ENCODE measurements around the gene TPRG1. TPM values are rescaled to one million over a fixed set of nuclear protein-coding genes. Genes with fewer than 3 reads are reported as not detected.

The TPRG1 gene
- total RNA-seq, 1 donor from 2014 or later = 0.53 TPM

DNA sequence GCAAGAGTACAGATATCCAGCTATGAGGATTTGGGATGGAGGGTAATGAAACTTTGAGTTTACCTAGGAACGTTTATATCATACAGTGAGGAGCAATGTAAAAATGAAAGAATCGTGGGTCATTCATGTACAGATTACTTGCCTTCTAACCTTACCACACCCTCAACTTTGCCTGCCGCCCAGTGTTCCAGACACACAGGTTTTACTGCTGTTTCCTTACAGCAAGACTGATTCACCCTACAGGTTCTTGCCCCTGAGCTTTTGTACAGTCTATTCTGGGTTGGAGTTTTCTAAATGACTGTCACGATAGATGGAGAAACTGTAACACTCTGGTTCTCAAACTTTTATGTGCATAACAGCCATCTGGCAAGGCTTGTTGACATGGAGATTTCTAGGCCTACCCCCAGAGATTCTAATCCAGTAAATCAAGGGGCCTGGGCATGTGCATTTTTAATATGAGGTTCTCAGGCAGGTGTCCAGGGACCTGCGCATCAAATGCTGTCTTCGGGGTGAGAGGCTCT lies 6.6 kb upstream of the TPRG1 start:
- DNase-seq (ENCODE audit: extremely low read depth, low read depth, low spot score) = no peak

DNA sequence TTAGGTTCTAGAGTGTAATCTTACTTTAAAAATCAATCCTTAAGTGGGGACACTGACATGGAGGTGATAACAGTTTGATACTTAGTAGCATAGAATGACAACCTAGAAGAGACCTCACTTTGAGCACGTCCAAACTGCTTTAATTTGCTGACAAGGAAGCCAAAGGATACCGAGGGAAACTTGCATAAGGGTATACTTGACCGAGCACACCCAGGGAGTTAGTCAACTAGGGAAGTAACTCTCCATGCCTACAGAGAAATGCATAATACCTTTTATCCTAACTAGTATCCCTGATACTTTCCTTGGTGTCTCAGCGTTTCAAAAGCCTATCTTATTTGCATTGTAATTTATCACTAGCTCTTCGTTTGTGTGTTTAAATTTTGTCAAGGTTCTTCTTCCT lies 5.5 kb upstream of the TPRG1 start:
- no peak for DNase-seq (ENCODE audit: extremely low read depth, low read depth, low spot score)

DNA sequence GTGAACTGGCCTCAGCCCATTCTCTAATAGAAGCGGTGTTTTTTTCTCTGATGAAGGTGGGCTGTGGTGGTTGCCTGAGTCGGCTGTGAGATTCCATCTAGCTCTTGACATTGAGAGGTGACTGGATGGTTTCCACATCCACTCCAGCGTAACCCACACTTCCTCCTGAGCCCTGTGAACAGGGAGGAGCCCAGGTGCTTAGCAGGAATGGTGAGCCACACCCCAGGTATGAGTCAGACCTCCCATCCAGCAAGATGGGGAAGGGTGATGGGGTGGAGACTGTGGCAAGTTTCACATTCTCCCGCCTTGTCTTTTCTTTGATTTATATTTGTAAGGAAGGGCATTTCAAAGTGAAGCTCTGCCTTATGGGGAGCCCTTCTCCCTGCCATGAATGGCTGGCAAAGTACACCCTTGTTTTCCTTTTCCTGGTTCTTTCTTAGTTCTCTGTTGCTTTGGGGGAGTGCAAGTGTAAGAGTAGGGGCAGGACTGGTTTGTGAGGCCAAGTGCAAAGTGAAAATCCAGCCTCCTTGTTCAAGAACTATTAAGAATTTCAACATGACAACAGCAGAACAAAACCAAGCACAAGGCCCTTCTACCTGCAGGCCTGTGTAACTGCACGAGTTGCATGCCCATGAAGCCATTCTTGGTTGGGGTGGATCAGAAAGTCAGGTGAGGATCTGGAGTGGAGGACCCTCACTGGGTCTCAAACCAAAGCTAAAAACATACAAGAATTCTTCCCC lies 4.6 kb upstream of the TPRG1 start:
- no peak for DNase-seq (ENCODE audit: extremely low read depth, low read depth, low spot score)

DNA sequence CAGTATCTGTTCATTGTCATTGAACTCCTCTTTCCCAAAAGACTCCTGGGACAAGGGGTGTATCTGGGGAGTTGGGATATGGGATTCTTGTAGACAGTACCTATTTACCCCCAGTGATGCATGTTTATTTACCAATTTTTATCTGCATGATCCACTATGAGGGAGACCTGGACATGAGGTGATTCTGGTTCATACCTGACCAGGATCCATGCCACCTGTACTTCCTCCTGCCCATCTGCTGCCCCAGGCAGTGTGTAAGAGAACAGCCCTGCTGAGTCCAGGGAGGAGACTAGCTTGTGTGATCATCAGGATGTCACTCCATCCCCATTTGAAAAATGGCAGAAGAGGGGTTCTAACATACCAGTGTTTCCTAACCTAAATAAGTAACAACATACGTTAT lies 3.1 kb upstream of the TPRG1 start:
- DNase-seq (ENCODE audit: extremely low read depth, low read depth, low spot score) = no peak

DNA sequence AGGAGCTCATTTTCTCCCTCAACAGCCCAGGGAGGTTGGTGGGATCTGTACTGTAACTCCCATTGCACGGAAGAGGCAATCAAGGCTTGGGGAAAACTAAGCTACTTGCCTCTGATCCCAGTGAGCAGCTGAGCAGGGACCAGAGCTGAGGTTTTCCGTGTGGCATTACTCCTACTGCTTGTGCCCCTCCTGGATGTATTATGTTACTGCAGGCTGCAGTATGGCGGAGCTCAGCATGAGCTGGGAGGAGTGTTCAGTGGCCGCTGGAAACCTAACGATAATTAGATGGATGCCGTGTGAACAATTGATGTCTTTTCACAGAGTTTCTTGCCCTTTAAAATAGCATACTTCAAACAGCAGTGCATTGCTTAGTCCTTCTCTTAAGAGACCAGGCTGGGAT lies 2.0 kb upstream of the TPRG1 start:
- DNase-seq (ENCODE audit: extremely low read depth, low read depth, low spot score) = no peak

DNA sequence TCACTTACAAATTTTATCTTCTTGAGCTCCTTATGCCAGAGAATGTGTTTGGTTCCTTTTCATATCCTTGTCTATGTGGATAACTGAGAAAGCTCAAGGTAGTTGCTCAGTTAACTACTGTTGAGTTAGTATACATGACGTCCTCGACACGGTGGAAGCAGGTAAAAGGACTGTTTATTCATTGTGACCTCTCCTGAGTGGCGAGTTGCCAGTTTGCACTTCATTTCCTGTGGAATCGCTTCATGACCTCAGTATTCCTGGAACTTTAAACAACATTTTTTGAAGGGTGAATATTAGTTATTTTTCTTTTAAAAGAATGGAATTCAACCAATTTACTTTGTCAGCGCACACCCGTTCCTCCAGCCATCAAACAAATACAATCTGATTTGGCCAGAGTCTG lies 1.2 kb upstream of the TPRG1 start:
- DNase-seq (ENCODE audit: extremely low read depth, low read depth, low spot score) = no peak

DNA sequence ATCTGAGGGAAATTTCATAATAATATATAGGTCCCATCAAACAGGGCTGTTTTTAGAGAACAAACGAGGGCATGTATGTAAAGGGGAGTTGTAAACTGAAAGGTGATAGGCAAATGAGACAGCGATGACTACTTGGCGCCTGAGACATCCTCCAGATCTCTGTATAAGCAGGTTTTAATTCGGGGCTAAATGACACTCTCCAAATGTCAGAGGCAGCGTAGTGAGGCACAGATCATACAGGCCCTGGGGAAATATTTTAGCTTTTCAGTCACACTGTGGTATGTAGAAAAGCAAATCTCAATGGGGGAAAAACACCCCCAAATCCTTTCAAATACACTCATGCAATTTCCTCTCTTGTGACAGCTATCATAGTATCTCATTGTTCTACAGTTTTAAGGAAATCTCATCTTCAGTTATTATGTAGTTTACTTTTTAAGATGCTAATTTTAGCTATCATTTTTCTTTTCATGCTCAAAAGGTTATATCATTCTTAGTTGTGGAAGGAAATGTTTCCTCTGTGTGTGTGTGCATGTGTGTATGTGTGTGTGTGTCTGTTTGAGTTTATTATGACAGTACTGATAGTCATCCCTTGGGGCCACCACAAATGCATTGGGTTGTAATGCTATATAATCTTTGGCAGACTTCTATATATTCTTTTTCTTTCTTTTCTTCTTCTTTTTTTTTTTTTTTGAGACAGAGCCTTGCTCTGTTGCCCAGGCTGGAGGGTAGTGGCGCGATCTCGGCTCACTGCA lies 1.1 kb downstream of the TPRG1 start:
- no peak for DNase-seq (ENCODE audit: extremely low read depth, low read depth, low spot score)

DNA sequence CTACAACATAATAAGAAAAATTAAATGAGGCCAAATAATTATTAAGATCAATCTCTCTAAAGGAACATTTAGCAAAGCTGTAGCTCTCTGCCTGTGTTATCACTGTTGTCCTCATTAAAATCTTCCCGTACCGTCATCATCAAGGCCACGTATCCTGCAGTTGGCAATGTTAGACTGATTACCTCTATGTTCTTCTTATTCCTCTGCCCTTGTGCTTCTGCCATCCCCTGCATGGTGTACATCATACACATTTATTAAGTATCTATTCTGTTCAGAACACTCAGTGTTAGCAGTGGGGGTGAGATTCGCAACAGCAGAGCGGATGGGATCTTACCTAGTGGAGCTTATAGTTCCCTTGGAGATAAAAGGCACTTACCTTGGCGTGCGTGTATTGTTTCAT lies 12.8 kb downstream of the TPRG1 start:
- no peak for DNase-seq (ENCODE audit: extremely low read depth, low read depth, low spot score)

DNA sequence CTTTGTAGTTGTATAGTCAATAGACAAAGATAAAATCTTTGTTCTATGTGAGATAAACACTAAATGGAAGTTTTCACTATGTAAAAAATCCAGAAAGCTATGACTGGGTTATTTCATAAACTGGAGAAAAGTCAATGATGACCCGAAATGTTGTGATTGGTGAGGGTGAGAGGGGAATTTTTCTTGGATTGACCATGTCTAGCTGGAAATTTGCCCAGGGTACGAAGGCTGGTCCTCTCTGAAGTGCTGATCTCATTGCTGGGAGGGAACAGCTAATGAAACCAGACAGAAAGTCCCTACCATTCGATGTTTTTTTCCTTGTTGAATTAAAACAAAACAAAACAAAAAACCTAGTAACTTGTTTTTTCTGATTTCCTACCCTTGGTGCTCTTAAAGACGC lies 14.3 kb downstream of the TPRG1 start:
- no peak for DNase-seq (ENCODE audit: extremely low read depth, low read depth, low spot score)

DNA sequence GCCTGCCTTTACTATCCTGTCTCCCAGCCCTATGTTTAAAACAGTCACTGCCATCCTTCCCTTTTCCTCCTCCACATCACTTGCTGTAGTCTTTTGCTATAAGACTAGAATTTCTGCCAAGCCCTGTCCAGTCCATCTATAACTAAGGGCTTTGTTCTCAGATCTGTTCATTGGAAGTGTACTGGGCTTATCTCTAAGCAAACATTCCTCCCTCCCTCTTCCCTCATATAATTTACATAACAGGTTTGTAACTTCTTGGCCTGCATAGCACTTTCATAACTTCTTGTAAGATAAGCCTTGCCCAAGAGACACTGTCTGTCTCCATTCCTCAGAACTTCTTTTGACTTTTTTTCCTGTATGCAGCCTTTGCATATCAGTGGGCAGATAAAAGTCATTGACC lies 16.7 kb downstream of the TPRG1 start:
- DNase-seq (ENCODE audit: extremely low read depth, low read depth, low spot score) = no peak

DNA sequence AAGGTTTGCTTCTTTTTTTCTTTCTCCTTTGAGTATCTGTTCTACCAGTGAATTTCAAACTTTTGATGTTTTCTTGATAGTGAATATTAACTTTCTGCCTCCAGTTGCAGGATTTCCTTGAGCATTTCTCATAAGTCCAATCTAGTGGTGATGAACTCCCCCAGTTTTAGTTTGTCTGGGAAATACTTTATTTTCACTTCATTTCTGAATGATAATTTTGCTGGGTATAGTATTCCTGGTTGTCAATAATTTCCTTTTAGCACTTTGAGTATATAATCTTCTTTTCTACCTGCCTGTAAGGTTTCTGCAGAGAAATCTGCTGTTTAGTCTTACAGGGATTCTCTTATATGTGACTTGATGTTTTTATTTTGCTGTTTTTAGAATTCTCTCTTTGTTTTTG lies 21.0 kb downstream of the TPRG1 start:
- DNase-seq (ENCODE audit: extremely low read depth, low read depth, low spot score) = no peak

DNA sequence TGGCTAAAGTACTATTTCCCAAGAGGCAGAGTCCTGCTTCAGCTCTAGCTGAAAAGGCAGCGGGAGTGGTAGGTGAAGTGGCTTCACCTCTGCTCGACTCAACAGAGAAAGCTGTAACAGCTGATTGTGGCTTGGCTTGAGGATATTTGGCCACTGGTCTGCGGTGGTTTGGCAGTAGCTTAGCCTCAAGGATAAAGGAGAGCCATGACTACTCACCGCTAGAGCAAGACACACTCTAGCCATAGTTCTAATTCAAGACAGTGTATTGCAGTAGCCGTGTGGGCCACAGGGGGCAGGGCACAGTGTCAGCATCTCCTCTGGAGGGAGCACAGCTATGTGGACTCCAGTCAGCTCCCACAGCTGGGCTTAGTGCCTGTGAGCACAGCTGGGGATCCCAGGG lies 23.5 kb downstream of the TPRG1 start:
- no peak for DNase-seq (ENCODE audit: extremely low read depth, low read depth, low spot score)

DNA sequence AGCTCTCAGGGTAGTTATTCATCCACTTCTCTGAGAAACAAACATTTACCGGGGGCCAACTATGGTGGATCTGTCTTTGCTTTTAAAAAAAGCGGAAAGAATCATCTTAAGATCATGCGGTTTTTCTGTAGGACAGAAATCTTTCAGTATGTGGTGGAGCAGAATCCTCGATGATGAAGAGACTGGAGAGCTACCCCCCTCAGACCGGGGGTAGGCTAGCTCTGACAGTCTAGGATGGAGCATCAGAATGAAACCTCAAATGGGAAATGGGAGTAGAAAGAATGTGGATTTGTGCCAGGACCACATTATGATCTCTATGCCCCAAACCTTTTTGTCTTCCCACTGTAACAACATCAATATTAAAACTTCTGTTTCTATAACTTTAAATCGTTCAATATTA lies 30.3 kb downstream of the TPRG1 start:
- DNase-seq (ENCODE audit: extremely low read depth, low read depth, low spot score) = no peak

DNA sequence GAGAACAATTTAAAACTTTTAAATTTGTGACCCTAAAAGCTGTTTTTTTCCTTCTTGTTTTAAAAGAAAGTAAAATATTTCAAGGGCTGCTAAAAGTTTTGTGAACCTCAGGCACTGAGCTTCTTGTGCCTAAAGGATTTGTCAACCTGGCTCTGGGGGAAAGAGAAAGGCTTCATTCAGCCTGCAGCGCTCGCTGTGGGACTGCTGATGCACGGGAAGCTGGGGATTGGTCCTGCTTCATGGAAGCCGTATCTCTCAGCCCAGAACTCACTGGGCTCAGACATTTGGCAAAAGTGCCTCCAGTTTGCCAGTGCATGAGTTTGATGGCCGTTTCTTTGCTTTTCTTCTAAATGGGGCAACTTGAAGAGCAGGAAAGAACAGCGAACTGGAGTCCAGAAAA lies 30.8 kb downstream of the TPRG1 start:
- DNase-seq (ENCODE audit: extremely low read depth, low read depth, low spot score) = no peak

DNA sequence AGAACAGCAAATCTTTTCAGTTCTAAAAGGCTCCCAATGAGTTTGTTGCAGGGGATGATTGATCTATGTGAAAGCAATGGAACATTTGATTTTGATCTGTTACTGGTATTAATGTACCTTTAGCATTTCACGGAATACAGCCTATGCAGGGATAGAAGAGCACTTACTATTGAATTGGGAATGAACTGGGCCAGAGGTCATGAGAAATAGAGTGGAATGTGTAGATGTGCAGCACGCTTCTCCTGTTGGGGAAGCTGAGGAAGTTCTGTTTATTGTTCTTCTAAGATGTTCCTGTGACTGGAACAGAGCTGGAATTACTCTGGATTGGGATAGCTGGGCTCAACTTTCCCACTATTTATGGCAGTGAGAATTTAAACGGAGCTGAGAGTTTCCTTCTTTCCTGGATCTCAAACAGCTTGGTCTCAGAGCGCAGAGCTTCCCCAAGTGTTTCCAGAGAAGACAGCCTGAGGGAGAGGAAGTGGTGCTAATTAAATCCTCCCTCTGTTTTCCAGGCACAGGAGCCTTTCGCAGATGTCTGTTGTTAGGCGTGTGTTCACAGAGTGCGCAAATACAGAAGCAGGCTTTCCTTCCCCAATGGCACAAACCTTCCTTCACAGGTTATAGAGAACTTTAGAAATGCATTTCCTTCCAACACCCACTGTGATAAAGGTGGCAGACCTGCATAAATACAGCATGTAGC lies 32.5 kb downstream of the TPRG1 start:
- no peak for DNase-seq (ENCODE audit: extremely low read depth, low read depth, low spot score)

DNA sequence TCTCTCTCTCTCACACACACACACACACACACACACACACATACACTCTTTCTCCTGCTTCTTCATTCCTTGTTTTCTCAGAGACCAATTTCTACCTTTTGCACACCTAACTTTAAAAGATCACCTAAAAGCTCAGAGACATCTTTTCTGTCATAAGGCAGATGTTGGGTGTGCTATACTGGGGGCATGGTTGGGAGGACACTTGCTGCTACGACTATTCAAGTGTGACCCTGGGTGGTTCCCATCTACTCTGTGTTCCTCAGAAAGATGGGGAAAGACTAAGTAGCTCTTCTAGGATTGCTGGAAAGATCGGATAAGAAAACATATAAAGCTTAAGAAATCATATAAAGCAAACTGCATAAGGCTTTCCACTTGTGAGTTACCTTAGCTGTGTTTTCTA lies 33.2 kb downstream of the TPRG1 start:
- no peak for DNase-seq (ENCODE audit: extremely low read depth, low read depth, low spot score)

DNA sequence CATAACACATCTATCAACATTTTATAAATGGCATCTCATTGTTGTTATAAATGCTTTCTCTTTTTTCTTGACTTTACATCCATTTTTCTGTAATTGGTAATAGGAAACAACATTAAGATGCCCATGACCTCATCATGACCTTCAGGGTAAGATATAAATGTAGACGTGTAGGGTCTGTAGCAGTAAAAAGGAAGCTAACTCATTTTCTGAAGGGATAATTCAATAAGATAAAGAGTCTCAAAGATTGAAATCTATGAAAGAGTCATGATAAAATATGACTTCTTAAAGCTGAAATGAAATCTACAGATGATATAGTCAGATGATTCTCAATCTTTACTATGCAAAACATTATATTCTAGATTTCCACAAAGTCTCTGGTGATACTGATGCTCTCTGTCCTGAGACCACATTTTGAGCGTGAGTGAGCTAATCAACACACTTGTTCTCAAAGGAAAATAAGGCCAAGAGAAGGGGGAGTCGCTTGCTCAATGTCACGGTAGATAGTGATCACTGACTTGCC lies 38.5 kb downstream of the TPRG1 start:
- DNase-seq (ENCODE audit: extremely low read depth, low read depth, low spot score) = no peak

DNA sequence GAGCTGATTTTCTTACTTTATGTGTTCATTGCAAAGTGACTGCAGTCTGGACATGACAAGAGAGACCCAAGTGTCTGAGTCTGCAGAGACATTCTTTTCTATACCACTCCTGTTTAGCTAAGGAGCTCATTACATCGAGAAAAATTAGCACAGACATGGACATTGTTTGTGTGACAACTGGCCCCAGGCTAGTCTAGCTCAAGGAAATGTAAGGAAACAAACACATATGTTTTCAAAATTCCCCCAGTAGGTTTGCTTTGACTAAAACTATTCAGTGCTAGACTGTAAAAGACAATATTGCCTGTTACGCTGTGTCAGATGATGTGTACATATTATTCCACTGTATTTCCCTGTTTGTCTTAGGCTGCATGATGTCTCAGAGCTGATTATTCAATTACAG lies 40.9 kb downstream of the TPRG1 start:
- no peak for DNase-seq (ENCODE audit: extremely low read depth, low read depth, low spot score)

DNA sequence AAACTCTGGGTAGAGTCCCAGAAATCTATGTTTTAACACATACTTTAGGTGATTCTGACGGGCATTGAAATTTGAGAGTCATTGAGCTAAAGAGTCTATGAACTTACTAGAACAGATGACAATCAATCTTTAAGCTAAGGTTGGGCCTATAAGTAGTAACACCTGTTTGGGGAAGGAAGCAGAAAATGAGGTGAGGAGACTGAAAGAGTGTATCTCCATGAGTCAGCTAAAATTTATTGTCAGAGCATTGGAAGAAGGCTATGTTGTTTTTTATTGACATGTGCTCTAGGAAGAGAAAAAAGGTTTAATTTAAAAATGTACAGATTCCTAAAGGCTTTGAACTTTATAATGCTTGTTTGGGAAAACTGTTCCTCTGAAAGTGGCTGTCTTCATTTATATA lies 42.9 kb downstream of the TPRG1 start:
- DNase-seq (ENCODE audit: extremely low read depth, low read depth, low spot score) = no peak

DNA sequence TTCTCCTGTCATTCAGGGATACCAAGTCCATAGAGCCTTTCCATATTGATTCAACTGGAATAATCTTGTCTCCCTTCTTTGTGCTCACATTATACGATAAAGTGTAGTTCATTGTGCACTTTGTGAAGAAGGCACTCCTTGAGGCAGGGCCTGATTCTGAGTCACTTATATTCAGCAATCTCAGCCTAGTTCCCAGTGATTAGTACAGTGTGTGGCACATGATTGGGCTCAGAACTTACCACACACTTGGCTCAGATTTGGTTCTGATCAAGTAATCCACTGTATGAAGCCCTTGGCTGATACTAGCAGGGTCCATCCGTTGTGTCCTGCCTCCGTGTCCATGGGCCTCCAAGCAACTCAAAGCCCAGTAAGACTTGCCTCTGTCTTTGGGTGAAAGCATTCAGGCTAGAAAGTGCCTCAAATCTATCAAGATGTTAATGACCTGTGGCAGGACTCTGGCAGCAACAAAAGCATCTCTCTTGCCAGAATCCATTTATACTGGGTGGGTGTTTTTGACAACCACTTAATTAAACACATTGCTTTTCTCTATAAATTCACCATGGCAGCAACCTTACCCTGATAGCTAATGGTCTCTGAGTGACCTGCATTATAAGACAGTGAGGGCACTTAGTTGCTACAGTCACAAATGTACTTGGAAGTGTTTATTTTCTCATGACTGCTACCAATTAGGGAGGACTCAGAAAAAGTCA lies 51.3 kb downstream of the TPRG1 start:
- no peak for DNase-seq (ENCODE audit: extremely low read depth, low read depth, low spot score)

DNA sequence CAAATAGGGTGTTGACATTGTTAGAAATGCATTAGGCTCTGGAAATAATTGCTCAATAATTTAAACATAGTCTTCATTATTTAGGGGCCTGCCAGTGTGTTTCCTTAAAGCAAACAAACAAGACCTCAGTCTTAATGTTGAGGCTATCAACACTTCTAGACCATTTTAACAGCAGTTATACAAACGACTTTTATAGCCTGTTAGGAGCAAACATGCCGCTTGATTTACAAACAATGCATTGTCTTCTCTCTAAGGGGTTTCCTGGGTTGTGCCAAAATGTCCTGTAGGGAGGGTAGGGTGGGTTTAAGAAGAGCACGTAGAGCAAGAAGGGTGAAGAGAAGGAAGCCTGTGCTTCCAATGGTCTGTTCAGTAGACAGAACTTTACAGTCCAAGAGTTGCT lies 53.7 kb downstream of the TPRG1 start:
- DNase-seq (ENCODE audit: extremely low read depth, low read depth, low spot score) = no peak
